Measurements from ENCODE around the gene FTO. TPM values are rescaled to one million over a fixed set of nuclear protein-coding genes. Genes with fewer than 3 reads are reported as not detected.
A peak's percentile ranks its signal among the peaks of the same experiment; 100 is the strongest.

The FTO gene
- total RNA-seq, 1 experiment from 2014 or later, result 55.0 TPM

DNA sequence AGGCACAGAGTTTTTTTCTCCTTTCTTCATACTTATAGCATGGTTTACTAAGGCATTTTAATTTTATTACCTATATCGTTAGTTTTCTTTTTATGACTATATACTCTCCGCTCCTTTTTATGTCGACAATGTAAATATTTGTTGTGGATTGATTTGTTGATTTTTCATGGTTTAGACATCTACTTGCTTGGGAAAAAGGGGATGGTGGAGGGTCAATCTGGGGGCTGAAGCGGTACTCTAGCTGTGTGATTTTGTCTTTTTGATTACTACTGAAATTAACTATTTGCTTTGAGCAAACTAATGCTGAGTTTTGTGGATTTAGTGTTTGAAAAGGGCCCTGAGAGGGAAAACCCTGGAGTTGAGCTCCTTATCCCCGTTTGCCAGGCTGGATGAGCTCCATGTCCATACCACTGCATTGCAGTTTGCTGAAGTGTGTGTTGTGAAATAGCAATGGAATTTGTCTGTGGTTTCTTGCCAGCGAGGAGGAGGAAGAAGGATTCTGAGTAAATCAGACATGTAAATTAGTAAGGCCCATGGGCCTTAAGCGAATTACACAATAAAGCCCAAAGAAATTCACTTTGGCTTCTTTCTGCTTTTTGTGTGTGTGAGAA, 72.0 kb downstream of the FTO start:
- Mint-ChIP-seq H3K27ac (ENCODE audit: low read depth, unreplicated experiment) (peak overlapping the region; percentile 53), H3K9me3 (ENCODE audit: unreplicated experiment) (no peaks in the 10 kb centered on the region), H3K4me1 (ENCODE audit: insufficient read depth, unreplicated experiment) (peaks cover 39% of the 10 kb centered on the region), H3K4me3 (ENCODE audit: unreplicated experiment) (peak overlapping the region; percentile 11), H3K36me3 (ENCODE audit: insufficient read depth, unreplicated experiment) (no peaks in the 10 kb centered on the region), H3K27me3 (ENCODE audit: insufficient read depth, unreplicated experiment) (no peaks in the 10 kb centered on the region)
- intact Hi-C loops (cut with micrococcal nuclease), result loop anchor here (10.0 kb wide), 3 partner anchors 169 to 1689 kb away; no protein-coding TSS in a partner anchor
- BruUV-seq (replicated peaks), result no TSS peak
- TF ChIP-seq, protein P1, sequence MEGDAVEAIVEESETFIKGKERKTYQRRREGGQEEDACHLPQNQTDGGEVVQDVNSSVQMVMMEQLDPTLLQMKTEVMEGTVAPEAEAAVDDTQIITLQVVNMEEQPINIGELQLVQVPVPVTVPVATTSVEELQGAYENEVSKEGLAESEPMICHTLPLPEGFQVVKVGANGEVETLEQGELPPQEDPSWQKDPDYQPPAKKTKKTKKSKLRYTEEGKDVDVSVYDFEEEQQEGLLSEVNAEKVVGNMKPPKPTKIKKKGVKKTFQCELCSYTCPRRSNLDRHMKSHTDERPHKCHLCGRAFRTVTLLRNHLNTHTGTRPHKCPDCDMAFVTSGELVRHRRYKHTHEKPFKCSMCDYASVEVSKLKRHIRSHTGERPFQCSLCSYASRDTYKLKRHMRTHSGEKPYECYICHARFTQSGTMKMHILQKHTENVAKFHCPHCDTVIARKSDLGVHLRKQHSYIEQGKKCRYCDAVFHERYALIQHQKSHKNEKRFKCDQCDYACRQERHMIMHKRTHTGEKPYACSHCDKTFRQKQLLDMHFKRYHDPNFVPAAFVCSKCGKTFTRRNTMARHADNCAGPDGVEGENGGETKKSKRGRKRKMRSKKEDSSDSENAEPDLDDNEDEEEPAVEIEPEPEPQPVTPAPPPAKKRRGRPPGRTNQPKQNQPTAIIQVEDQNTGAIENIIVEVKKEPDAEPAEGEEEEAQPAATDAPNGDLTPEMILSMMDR (IDR thresholded peaks at IDR 0.05; ENCODE audit: unreplicated experiment), result no peak
- POLR2A ChIA-PET, result interaction anchor here (0.6 to 5.1 kb wide), 34 partner anchors 9 to 1171 kb away, joined by 3 to 46 read pairs (median 6); partner anchors contain the start of genes FTO, IRX3, IRX5 and RPGRIP1L
- CTCF ChIA-PET, result interaction anchor here (0.5 to 2.0 kb wide), 6 partner anchors 41 to 1151 kb away, joined by 3 to 18 read pairs (median 4); no protein-coding TSS in a partner anchor
- DNase-seq (ENCODE audit: unreplicated experiment), result peak; percentile 93

DNA sequence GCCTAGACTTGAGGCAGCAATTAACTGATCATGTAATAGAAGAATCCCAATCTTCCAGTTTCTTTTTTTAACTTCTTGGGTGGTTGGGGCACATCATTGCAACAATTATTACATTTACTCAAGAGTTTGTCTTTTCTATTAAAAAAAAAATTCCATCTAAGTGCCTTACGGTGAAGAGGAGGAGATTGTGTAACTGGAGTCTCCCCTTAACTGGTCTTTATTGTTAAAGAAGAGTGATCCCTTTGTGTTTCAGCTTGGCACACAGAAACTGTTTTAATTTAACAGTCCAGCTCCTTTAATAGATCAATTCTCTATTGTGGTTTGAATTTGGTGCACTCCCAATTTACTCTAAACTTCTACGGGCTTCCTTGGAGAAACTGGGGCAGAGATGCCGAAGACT, 75.2 kb downstream of the FTO start:
- CTCF ChIA-PET, result interaction anchor here (0.6 to 1.2 kb wide), 3 partner anchors 101 to 111 kb away, joined by 3 to 5 read pairs (median 3); no protein-coding TSS in a partner anchor
- H3K27me3 Mint-ChIP-seq (ENCODE audit: insufficient read depth, unreplicated experiment), result no peaks in the 10 kb centered on the region
- TF ChIP-seq, protein P1 (IDR thresholded peaks at IDR 0.05; ENCODE audit: unreplicated experiment), result no peak
- H3K4me1 Mint-ChIP-seq (ENCODE audit: insufficient read depth, unreplicated experiment), result peaks cover 64% of the 10 kb centered on the region
- no peak overlapping the region for H3K4me3 Mint-ChIP-seq (ENCODE audit: unreplicated experiment)
- POLR2A ChIA-PET, result interaction anchor here (0.7 to 1.5 kb wide), 3 partner anchors 24 to 849 kb away, joined by 3 to 5 read pairs (median 4); no protein-coding TSS in a partner anchor
- peaks cover 5% of the 10 kb centered on the region for H3K36me3 Mint-ChIP-seq (ENCODE audit: insufficient read depth, unreplicated experiment)
- no peak overlapping the region for H3K27ac Mint-ChIP-seq (ENCODE audit: low read depth, unreplicated experiment)
- H3K9me3 Mint-ChIP-seq (ENCODE audit: unreplicated experiment), result no peaks in the 10 kb centered on the region
- intact Hi-C loops (cut with micrococcal nuclease), result loop anchor here (10.0 kb wide), 3 partner anchors 166 to 1686 kb away; no protein-coding TSS in a partner anchor
- no TSS peak for BruUV-seq (replicated peaks)
- DNase-seq (ENCODE audit: unreplicated experiment), result no peak

DNA sequence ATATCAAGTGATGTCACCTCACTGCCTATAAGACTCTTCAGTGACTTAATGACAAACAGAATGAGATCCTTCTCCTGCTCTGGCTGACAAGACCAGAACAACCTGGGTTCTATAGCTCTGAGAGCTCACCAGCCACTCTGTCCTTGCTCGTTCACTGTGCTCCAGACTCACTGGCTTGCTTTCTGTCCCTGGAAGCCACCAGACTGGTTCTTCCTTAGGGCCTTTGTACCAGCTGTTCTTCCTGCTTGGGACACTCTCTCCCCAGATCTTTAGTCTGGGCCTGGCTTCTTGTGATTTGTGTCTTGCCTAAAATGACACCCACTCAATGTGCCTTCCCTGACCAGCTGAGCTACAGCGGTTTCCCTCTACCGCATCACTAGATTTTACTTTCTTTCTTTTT, 76.1 kb downstream of the FTO start:
- TF ChIP-seq, protein P1 (IDR thresholded peaks at IDR 0.05; ENCODE audit: unreplicated experiment), result no peak
- peaks cover 5% of the 10 kb centered on the region for H3K36me3 Mint-ChIP-seq (ENCODE audit: insufficient read depth, unreplicated experiment)
- H3K27ac Mint-ChIP-seq (ENCODE audit: low read depth, unreplicated experiment), result peak overlapping the region; percentile 59
- no peaks in the 10 kb centered on the region for H3K9me3 Mint-ChIP-seq (ENCODE audit: unreplicated experiment)
- no peaks in the 10 kb centered on the region for H3K27me3 Mint-ChIP-seq (ENCODE audit: insufficient read depth, unreplicated experiment)
- ChIA-PET POLR2A (interaction anchor here (0.6 to 1.6 kb wide), 5 partner anchors 8 to 1151 kb away, joined by 3 to 9 read pairs (median 4); partner anchors contain the start of genes FTO, IRX5 and RPGRIP1L), CTCF (interaction anchor here (0.8 to 2.2 kb wide), 3 partner anchors 10 to 108 kb away, joined by 3 to 6 read pairs (median 5); no protein-coding TSS in a partner anchor)
- H3K4me3 Mint-ChIP-seq (ENCODE audit: unreplicated experiment), result no peak overlapping the region
- peaks cover 64% of the 10 kb centered on the region for H3K4me1 Mint-ChIP-seq (ENCODE audit: insufficient read depth, unreplicated experiment)
- BruUV-seq (replicated peaks), result no TSS peak
- DNase-seq (ENCODE audit: unreplicated experiment), result no peak
- intact Hi-C loops (cut with micrococcal nuclease), result loop anchor here (5.0 kb wide), 1 partner anchor 37 kb away; no protein-coding TSS in a partner anchor

DNA sequence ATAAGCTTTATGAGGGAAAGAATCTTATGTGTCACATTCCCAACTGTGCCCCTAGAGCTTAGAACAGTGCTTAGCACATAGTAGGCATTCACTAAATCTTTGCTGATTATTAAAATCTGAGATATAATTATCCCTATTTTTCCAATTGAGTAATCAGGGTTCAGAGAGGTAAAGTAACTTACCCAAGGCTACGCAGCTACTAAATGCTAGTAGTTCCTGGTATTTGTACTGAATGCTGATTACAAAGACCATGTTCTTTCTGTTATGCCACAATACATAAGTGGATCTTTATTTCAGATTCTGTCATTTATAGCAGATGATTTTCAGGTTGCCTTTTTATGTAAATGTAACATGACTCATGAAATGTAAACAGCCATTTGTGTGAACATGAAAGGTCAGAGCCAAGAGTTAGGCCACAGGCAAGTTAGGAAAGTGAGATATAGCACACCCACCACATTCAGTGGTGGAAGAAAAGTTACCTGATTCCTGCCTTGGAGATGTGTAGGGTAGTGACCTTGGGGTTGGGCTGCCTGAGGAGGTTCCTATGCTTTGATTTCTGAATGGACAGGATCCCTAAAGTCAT, 77.2 kb downstream of the FTO start:
- H3K9me3 Mint-ChIP-seq (ENCODE audit: unreplicated experiment), result no peaks in the 10 kb centered on the region
- H3K27ac Mint-ChIP-seq (ENCODE audit: low read depth, unreplicated experiment), result peak overlapping the region; percentile 78
- TF ChIP-seq, protein P1 (IDR thresholded peaks at IDR 0.05; ENCODE audit: unreplicated experiment), result no peak
- no TSS peak for BruUV-seq (replicated peaks)
- intact Hi-C loops (cut with micrococcal nuclease), result loop anchor here (5.0 kb wide), 1 partner anchor 36 kb away; no protein-coding TSS in a partner anchor
- no peaks in the 10 kb centered on the region for H3K27me3 Mint-ChIP-seq (ENCODE audit: insufficient read depth, unreplicated experiment)
- peaks cover 9% of the 10 kb centered on the region for H3K36me3 Mint-ChIP-seq (ENCODE audit: insufficient read depth, unreplicated experiment)
- CTCF ChIA-PET, result interaction anchor here (2.2 kb wide), 1 partner anchor 12 kb away, joined by 6 read pairs; no protein-coding TSS in a partner anchor
- POLR2A ChIA-PET, result interaction anchor here (0.6 to 1.6 kb wide), 7 partner anchors 9 to 1067 kb away, joined by 3 to 9 read pairs (median 4); partner anchors contain the start of genes FTO and RPGRIP1L
- H3K4me3 Mint-ChIP-seq (ENCODE audit: unreplicated experiment), result no peak overlapping the region
- peak; percentile 81 for DNase-seq (ENCODE audit: unreplicated experiment)
- peaks cover 64% of the 10 kb centered on the region for H3K4me1 Mint-ChIP-seq (ENCODE audit: insufficient read depth, unreplicated experiment)

All from MCF 10A (cell line).